ENCODE measurements around the gene FLAD1. TPM values are rescaled to one million over a fixed set of nuclear protein-coding genes. Genes with fewer than 3 reads are reported as not detected.

Gene FLAD1
- total and polyA plus RNA-seq, 2 experiments from 2014 or later: 74.5 to 75.0 TPM

DNA sequence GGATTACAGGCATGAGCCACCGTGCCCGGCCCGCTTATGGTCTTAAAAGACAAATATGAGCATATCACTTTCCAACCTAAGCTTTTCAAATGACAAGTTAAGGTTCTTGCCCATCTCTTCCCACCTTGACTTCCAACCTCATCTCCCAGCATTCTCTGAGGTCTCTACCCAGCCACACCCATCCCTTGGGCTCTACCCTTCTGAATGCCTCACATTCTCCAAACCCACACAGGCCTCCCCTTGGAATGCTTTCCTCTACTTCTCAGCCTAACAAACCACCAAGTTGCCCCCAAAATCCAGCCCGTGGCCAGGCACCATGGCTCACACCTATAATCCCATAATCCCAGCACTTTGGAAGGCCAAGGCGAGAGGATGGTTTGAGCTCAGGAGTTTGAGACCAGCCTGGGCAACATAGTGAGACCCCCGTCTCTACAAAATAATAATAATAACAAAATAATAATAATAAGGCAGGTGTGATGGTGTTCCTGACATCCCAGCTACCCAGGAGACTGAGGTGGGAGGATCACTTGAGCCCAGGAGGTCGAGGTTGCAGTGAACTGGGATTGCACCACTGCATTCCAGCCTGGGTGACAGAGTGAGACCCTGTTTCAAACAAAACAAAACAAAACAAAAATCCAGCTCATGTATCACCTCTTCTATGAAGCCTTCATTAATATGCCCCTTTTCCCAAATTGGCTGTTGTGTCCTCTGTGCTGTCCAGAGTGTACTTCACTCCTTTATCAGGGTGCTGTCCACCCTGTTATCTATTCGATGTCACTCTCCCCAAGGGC lies 39.2 kb downstream of the FLAD1 start (continued):
- TF ChIP-seq, protein P1, sequence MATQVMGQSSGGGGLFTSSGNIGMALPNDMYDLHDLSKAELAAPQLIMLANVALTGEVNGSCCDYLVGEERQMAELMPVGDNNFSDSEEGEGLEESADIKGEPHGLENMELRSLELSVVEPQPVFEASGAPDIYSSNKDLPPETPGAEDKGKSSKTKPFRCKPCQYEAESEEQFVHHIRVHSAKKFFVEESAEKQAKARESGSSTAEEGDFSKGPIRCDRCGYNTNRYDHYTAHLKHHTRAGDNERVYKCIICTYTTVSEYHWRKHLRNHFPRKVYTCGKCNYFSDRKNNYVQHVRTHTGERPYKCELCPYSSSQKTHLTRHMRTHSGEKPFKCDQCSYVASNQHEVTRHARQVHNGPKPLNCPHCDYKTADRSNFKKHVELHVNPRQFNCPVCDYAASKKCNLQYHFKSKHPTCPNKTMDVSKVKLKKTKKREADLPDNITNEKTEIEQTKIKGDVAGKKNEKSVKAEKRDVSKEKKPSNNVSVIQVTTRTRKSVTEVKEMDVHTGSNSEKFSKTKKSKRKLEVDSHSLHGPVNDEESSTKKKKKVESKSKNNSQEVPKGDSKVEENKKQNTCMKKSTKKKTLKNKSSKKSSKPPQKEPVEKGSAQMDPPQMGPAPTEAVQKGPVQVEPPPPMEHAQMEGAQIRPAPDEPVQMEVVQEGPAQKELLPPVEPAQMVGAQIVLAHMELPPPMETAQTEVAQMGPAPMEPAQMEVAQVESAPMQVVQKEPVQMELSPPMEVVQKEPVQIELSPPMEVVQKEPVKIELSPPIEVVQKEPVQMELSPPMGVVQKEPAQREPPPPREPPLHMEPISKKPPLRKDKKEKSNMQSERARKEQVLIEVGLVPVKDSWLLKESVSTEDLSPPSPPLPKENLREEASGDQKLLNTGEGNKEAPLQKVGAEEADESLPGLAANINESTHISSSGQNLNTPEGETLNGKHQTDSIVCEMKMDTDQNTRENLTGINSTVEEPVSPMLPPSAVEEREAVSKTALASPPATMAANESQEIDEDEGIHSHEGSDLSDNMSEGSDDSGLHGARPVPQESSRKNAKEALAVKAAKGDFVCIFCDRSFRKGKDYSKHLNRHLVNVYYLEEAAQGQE (IDR thresholded peaks at IDR 0.05; ENCODE audit: unreplicated experiment): no peak
- TF ChIP-seq ZNF331 (CRISPR knock-in tag; IDR thresholded peaks at IDR 0.05; ENCODE audit: low read depth): no peak
- TF ChIP-seq, protein P2, sequence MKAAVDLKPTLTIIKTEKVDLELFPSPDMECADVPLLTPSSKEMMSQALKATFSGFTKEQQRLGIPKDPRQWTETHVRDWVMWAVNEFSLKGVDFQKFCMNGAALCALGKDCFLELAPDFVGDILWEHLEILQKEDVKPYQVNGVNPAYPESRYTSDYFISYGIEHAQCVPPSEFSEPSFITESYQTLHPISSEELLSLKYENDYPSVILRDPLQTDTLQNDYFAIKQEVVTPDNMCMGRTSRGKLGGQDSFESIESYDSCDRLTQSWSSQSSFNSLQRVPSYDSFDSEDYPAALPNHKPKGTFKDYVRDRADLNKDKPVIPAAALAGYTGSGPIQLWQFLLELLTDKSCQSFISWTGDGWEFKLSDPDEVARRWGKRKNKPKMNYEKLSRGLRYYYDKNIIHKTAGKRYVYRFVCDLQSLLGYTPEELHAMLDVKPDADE (IDR thresholded peaks at IDR 0.05): no peak

DNA sequence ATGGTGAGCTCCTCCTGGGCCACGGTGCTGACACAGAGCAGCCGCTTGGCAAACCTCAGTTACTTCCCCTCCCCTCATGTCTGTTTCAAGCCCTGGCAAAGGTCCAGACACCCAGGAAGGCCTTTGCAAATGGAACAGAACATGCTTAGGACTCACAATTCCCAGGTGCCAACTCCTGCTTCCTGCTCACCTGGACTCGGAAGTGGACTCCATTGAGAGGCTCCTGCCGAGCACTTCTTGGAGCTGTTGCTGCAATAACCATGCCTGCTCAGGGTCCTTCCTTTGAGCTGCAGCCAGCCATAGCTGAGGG lies 39.7 kb downstream of the FLAD1 start:
- DNase-seq (ENCODE audit: low spot score): no peak
- Histone ChIP-seq H3K27ac (ENCODE audit: low read depth) (no peak overlapping the region), H2AFZ (no peak overlapping the region), H3K79me2 (replicated peaks; ENCODE audit: insufficient read depth) (no peaks in the 10 kb centered on the region), H3K27me3 (ENCODE audit: insufficient read depth) (no peaks in the 10 kb centered on the region), H3K9me2 (ENCODE audit: insufficient read depth) (no peaks in the 10 kb centered on the region), H4K20me1 (replicated peaks; ENCODE audit: insufficient read depth) (0 out of 2 replicates have a peak, but pooled peaks cover 2% of the 10 kb centered on the region), H3F3A (replicated peaks; ENCODE audit: low read depth) (no peaks in the 10 kb centered on the region), H3K4me2 (no peak overlapping the region), H3K4me3 (no peak overlapping the region), H3K36me3 (ENCODE audit: insufficient read depth) (no peaks in the 10 kb centered on the region), H3K4me1 (ENCODE audit: insufficient read depth) (peaks cover 8% of the 10 kb centered on the region)
- peaks cover 27% of the 10 kb centered on the region for H3K4me1 Mint-ChIP-seq
- no peak overlapping the region for H3K27ac Mint-ChIP-seq
- H3K4me3 Mint-ChIP-seq: no peak overlapping the region
- no peaks in the 10 kb centered on the region for H3K9me3 Mint-ChIP-seq
- no peak for ATAC-seq
- peaks cover 4% of the 10 kb centered on the region; the same call in 2 of the 3 replicates for H3K36me3 Mint-ChIP-seq (ENCODE audit: low read depth)
- no peak for TF ChIP-seq ZNF331 (CRISPR knock-in tag; IDR thresholded peaks at IDR 0.05; ENCODE audit: low read depth)
- TF ChIP-seq, protein P3, sequence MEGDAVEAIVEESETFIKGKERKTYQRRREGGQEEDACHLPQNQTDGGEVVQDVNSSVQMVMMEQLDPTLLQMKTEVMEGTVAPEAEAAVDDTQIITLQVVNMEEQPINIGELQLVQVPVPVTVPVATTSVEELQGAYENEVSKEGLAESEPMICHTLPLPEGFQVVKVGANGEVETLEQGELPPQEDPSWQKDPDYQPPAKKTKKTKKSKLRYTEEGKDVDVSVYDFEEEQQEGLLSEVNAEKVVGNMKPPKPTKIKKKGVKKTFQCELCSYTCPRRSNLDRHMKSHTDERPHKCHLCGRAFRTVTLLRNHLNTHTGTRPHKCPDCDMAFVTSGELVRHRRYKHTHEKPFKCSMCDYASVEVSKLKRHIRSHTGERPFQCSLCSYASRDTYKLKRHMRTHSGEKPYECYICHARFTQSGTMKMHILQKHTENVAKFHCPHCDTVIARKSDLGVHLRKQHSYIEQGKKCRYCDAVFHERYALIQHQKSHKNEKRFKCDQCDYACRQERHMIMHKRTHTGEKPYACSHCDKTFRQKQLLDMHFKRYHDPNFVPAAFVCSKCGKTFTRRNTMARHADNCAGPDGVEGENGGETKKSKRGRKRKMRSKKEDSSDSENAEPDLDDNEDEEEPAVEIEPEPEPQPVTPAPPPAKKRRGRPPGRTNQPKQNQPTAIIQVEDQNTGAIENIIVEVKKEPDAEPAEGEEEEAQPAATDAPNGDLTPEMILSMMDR (conservative IDR thresholded peaks at IDR 0.05; ENCODE audit: low read depth in 2 of 2): no peak
- peaks cover 23% of the 10 kb centered on the region for H3K27me3 Mint-ChIP-seq (ENCODE audit: insufficient read depth, low read depth, poor library complexity)

DNA sequence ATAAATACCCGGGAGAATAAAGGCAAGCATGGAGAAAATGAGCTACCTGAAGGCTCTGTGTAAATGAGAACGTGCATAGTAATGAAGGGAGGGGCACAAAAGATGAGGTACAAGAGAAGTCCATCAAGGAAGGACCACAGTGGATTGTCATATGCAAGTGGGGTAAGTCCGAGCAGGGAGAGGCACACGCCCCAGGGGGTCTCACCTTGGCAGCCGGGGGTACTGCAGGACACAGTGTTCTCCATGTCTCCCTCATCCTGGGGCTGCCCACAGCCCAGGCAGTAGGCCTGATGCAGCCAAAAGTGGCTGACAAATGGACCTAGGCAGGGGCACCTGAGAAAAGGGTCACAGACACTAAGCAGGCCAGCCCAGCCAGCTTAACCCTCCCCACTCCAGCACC lies 40.5 kb downstream of the FLAD1 start:
- H3K4me2 ChIP-seq: no peak overlapping the region
- H3K4me1 ChIP-seq (ENCODE audit: insufficient read depth): peaks cover under 1% of the 10 kb centered on the region; the same call in 1 of the 2 replicates
- Mint-ChIP-seq H3K4me1 (peaks cover 23% of the 10 kb centered on the region), H3K27ac (no peak overlapping the region), H3K9me3 (no peaks in the 10 kb centered on the region), H3K36me3 (ENCODE audit: low read depth) (peaks cover 4% of the 10 kb centered on the region; the same call in 2 of the 3 replicates), H3K27me3 (ENCODE audit: insufficient read depth, low read depth, poor library complexity) (peaks cover 22% of the 10 kb centered on the region), H3K4me3 (no peak overlapping the region)
- no peaks in the 10 kb centered on the region for H4K20me1 ChIP-seq (replicated peaks; ENCODE audit: insufficient read depth)
- DNase-seq (ENCODE audit: low spot score) (no peak), ATAC-seq (no peak)
- H3K27me3 ChIP-seq (ENCODE audit: insufficient read depth): no peaks in the 10 kb centered on the region
- H2AFZ ChIP-seq: no peak overlapping the region
- no peaks in the 10 kb centered on the region for H3K9me2 ChIP-seq (ENCODE audit: insufficient read depth)
- no peak overlapping the region for H3K4me3 ChIP-seq
- no peaks in the 10 kb centered on the region for H3K79me2 ChIP-seq (replicated peaks; ENCODE audit: insufficient read depth)
- H3K36me3 ChIP-seq (ENCODE audit: insufficient read depth): no peaks in the 10 kb centered on the region
- no peaks in the 10 kb centered on the region for H3F3A ChIP-seq (replicated peaks; ENCODE audit: low read depth)
- H3K27ac ChIP-seq (ENCODE audit: low read depth): no peak overlapping the region
- no peak for TF ChIP-seq JUNB (IDR thresholded peaks at IDR 0.05; ENCODE audit: unreplicated experiment)
- TF ChIP-seq, protein P2 (IDR thresholded peaks at IDR 0.05): no peak
- TF ChIP-seq POLR2AphosphoS5 (IDR thresholded peaks at IDR 0.05; ENCODE audit: low read depth): no peak

Measured in GM23338 (cell line).